Measurements from ENCODE around the gene RABGAP1L. TPM values are rescaled to one million over a fixed set of nuclear protein-coding genes. Genes with fewer than 3 reads are reported as not detected.
A peak's percentile ranks its signal among the peaks of the same experiment; 100 is the strongest.

Gene RABGAP1L
- total and polyA plus RNA-seq, 10 of the 15 experiments (the other 5 are each of a cell fraction or from before 2014, with no cell fraction given): 5.8 to 194 (median 113) TPM

GRCh38 chr1:174971902-174972301, 812.6 kb downstream of the RABGAP1L start:
- in situ Hi-C loops (cut with MboI) (no loop called here), intact Hi-C loops (cut with micrococcal nuclease; ENCODE audit: unreplicated experiment) (no loop called here)
- Histone ChIP-seq H3K79me2 (ENCODE audit: control insufficient read depth, insufficient read depth, low read length) (no peaks in the 10 kb centered on the region), H3K27ac (ENCODE audit: control insufficient read depth, insufficient read depth) (no peak overlapping the region), H3K4me2 (ENCODE audit: control insufficient read depth, insufficient read depth) (no peak overlapping the region), H3K27me3 (replicated peaks in 1 of 2; ENCODE audit: control insufficient read depth in 2 of 2, insufficient read depth in 2 of 2, low read length in 1 of 2) (no peaks in the 10 kb centered on the region), H4K20me1 (ENCODE audit: control insufficient read depth, insufficient read depth) (no peaks in the 10 kb centered on the region), H3K4me1 (ENCODE audit: control insufficient read depth, insufficient read depth, low read length) (peaks cover 36% of the 10 kb centered on the region), H2AFZ (ENCODE audit: control insufficient read depth, low read depth, low read length) (no peak overlapping the region), H3K4me3 (no peak overlapping the region), H3K9me3 (replicated peaks; ENCODE audit: control insufficient read depth, insufficient read depth, low read length) (no peaks in the 10 kb centered on the region), H3K36me3 (ENCODE audit: control insufficient read depth in 2 of 2, insufficient read depth in 2 of 2, low read length in 1 of 2) (peaks cover 0 to 14% of the 10 kb centered on the region in 2 experiments; a peak in 1 of 4 replicates), H3K9ac (ENCODE audit: control insufficient read depth, insufficient read depth, low read length) (no peak overlapping the region)
- ATAC-seq (no peak), FAIRE-seq (no peak), DNase-seq (ENCODE audit: low read depth, low spot score) (no peak)
- SMC1A ChIA-PET (ENCODE audit: uncharacterized antibody, unreplicated experiment): interaction anchor here (0.7 to 7.4 kb wide), 9 partner anchors 9 to 60 kb away, joined by 3 to 81 read pairs (median 3); no protein-coding TSS in a partner anchor
- RAD21 ChIA-PET (ENCODE audit: unreplicated experiment): interaction anchor here (0.9 to 2.7 kb wide), 6 partner anchors 11 to 29 kb away, joined by 3 to 17 read pairs (median 4); no protein-coding TSS in a partner anchor
- 4% methylated on average over 2 of the region's 2 CpGs for WGBS (ENCODE audit: insufficient coverage, insufficient replicate concordance, low lambda C conversion rate, missing lambda C conversion rate)
- POLR2A ChIA-PET: interaction anchor here (0.6 to 0.7 kb wide), 2 partner anchors 19 to 172 kb away, joined by 3 to 4 read pairs; no protein-coding TSS in a partner anchor
- BruUV-seq (replicated peaks): no TSS peak
- CTCF ChIA-PET: interaction anchor here (0.7 to 3.1 kb wide), 10 partner anchors 11 to 172 kb away, joined by 3 to 19 read pairs (median 4); no protein-coding TSS in a partner anchor
- TF ChIP-seq, protein P1, sequence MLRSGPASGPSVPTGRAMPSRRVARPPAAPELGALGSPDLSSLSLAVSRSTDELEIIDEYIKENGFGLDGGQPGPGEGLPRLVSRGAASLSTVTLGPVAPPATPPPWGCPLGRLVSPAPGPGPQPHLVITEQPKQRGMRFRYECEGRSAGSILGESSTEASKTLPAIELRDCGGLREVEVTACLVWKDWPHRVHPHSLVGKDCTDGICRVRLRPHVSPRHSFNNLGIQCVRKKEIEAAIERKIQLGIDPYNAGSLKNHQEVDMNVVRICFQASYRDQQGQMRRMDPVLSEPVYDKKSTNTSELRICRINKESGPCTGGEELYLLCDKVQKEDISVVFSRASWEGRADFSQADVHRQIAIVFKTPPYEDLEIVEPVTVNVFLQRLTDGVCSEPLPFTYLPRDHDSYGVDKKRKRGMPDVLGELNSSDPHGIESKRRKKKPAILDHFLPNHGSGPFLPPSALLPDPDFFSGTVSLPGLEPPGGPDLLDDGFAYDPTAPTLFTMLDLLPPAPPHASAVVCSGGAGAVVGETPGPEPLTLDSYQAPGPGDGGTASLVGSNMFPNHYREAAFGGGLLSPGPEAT (IDR thresholded peaks at IDR 0.05; ENCODE audit: low read depth): peak; percentile 39; the same call in 1 of the 2 replicates
- TF ChIP-seq KLF5 (IDR thresholded peaks at IDR 0.05; ENCODE audit: partially characterized antibody) (no peak), MEF2A (IDR thresholded peaks at IDR 0.05; ENCODE audit: insufficient read depth, low read depth, low read length) (no peak), POLR2A (IDR thresholded peaks at IDR 0.05; ENCODE audit: low read depth, low read length) (no peak), CEBPZ (IDR thresholded peaks at IDR 0.05; ENCODE audit: low read depth, low read length) (no peak), IKZF2 (IDR thresholded peaks at IDR 0.05) (peak; percentile 56 to 64; a peak in 3 of 4 replicates), IKZF1 (conservative IDR thresholded peaks at IDR 0.05) (peak; percentile 57; the same call in 1 of the 2 replicates), ZNF687 (IDR thresholded peaks at IDR 0.05) (no peak), ZNF384 (IDR thresholded peaks at IDR 0.05; ENCODE audit: borderline replicate concordance, low read depth, low read length) (no peak)
- TF ChIP-seq, protein P2, sequence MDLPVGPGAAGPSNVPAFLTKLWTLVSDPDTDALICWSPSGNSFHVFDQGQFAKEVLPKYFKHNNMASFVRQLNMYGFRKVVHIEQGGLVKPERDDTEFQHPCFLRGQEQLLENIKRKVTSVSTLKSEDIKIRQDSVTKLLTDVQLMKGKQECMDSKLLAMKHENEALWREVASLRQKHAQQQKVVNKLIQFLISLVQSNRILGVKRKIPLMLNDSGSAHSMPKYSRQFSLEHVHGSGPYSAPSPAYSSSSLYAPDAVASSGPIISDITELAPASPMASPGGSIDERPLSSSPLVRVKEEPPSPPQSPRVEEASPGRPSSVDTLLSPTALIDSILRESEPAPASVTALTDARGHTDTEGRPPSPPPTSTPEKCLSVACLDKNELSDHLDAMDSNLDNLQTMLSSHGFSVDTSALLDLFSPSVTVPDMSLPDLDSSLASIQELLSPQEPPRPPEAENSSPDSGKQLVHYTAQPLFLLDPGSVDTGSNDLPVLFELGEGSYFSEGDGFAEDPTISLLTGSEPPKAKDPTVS (IDR thresholded peaks at IDR 0.05; ENCODE audit: low read depth, low read length): no peak

Measured in GM12878 (cell line).